PC-9 (cell line): Measurements from ENCODE around the gene AP2B1.

Experiments used
- EZH2 ChIP-seq: fragments of 200-600 bp; sonication (generic); IDR thresholded peaks from 2 replicates; pipeline ENCODE4 v1.8.0; 2017; ENCODE audit warnings: antibody characterized with exemption, low read depth
- TF ChIP-seq, protein P1 (sequence below): fragments of 200-600 bp; sonication (generic); conservative IDR thresholded peaks from 2 replicates; pipeline ENCODE4 v1.6.1; 2017; ENCODE audit warnings: mixed run types, antibody characterized with exemption, mild to moderate bottlenecking, moderate library complexity

DNA sequence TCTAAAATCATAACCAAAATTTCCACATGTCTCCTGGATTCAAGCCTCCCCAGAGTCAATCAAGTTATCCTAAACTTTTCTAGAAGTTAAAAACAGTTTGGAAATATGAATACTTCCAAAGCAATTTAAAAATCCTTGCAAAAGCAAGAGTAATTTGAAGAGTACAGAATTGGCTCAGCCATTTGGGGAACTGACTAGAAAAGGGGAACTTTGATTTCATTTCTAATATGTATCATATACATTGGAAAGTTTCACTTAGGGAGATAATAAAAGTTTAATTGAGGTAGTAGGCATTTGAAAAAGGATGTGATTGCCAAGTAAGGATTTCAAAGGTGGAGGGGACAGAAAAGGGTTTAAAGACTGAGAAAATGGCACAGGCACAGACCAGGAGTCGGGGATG, 40.6 kb upstream of the AP2B1 start:
- TF ChIP-seq, protein P1, sequence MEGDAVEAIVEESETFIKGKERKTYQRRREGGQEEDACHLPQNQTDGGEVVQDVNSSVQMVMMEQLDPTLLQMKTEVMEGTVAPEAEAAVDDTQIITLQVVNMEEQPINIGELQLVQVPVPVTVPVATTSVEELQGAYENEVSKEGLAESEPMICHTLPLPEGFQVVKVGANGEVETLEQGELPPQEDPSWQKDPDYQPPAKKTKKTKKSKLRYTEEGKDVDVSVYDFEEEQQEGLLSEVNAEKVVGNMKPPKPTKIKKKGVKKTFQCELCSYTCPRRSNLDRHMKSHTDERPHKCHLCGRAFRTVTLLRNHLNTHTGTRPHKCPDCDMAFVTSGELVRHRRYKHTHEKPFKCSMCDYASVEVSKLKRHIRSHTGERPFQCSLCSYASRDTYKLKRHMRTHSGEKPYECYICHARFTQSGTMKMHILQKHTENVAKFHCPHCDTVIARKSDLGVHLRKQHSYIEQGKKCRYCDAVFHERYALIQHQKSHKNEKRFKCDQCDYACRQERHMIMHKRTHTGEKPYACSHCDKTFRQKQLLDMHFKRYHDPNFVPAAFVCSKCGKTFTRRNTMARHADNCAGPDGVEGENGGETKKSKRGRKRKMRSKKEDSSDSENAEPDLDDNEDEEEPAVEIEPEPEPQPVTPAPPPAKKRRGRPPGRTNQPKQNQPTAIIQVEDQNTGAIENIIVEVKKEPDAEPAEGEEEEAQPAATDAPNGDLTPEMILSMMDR, result no peak
- TF ChIP-seq EZH2, result no peak
